ENCODE data around the gene PNLIP. TPM values are rescaled to one million over a fixed set of nuclear protein-coding genes. Genes with fewer than 3 reads are reported as not detected.

The PNLIP gene
- total RNA-seq, 2 experiments from 2014 or later: not detected

DNA sequence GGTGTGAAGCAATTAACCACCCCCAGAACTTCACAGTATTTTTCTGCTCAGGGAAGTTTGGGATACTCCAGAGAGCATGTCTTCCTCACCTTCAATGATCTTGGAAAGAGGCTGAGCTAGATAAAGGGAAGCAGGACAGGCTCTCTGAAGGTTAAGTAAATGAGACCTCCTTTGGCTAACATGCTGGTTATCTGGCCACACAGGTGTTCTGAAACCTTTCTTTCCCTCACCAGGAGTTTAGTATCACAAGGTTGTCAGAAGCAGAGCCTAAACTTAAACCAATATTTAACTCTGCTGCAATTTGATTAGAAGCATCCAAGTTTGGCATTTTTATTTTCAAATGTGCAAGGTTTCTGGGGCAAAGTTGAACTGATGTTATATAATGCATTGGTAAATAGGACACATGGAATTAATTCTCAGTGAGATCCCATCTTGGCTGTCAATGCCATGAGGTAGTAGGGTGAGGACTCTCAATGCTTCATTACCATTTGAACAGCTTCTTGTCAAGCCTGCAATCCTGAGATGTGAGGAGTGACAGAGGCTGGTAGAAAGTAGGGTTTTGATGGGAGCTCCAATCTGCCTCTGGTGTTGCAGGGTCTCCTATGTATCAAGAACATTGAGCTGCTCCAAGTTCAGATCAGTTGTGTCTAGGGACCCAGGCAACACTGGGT, 3.6 kb upstream of the PNLIP start:
- CTCF ChIA-PET (ENCODE audit: unreplicated experiment): no interaction called here
- intact Hi-C loops (cut with micrococcal nuclease; ENCODE audit: unreplicated experiment): no loop called here

DNA sequence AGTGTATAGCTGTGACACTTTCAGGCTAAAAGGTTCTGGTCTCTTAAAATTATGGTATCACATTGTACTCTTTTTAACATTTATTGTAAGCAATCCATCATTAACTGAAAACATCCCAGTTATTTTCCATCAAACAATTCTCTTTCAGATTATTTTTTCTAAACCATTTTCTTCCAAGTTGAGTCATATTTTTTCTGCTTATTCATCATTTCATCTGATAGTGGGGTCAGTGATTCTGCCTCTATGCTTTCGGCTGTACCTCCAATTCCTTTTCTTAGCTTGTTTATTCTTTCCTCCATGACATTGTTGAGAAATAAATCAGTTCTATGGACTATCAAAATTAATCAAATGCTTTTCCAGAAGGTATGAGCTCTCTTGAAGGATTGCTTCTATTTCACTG, 609 bp upstream of the PNLIP start:
- POLR2A ChIA-PET: no interaction called here
- Histone ChIP-seq H3K79me2 (ENCODE audit: insufficient read depth, low read depth, low read length) (no peaks in the 10 kb centered on the region), H3K9me3 (ENCODE audit: low read length) (no peaks in the 10 kb centered on the region), H3K9me2 (ENCODE audit: insufficient read depth, low read length) (no peaks in the 10 kb centered on the region), H3K4me3 (ENCODE audit: low read depth, low read length, poor library complexity, severe bottlenecking) (no peak overlapping the region), H2AFZ (ENCODE audit: low read length) (no peak overlapping the region), H3K36me3 (ENCODE audit: insufficient read depth, low read length) (no peaks in the 10 kb centered on the region), H3K27ac (ENCODE audit: low read depth, low read length, poor library complexity, severe bottlenecking) (no peak overlapping the region), H3K4me2 (ENCODE audit: low read length) (no peak overlapping the region), H4K20me1 (ENCODE audit: insufficient read depth, low read length) (no peaks in the 10 kb centered on the region), H3K4me1 (ENCODE audit: insufficient read depth, low read length, poor library complexity, severe bottlenecking) (no peaks in the 10 kb centered on the region)
- TF ChIP-seq, protein P1, sequence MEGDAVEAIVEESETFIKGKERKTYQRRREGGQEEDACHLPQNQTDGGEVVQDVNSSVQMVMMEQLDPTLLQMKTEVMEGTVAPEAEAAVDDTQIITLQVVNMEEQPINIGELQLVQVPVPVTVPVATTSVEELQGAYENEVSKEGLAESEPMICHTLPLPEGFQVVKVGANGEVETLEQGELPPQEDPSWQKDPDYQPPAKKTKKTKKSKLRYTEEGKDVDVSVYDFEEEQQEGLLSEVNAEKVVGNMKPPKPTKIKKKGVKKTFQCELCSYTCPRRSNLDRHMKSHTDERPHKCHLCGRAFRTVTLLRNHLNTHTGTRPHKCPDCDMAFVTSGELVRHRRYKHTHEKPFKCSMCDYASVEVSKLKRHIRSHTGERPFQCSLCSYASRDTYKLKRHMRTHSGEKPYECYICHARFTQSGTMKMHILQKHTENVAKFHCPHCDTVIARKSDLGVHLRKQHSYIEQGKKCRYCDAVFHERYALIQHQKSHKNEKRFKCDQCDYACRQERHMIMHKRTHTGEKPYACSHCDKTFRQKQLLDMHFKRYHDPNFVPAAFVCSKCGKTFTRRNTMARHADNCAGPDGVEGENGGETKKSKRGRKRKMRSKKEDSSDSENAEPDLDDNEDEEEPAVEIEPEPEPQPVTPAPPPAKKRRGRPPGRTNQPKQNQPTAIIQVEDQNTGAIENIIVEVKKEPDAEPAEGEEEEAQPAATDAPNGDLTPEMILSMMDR (conservative IDR thresholded peaks at IDR 0.05; ENCODE audit: low read length): no peak
- TF ChIP-seq EZH2phosphoT487 (IDR thresholded peaks at IDR 0.05; ENCODE audit: borderline replicate concordance, low read depth, low read length): no peak
- CTCF ChIA-PET (ENCODE audit: unreplicated experiment): no interaction called here
- DNase-seq (ENCODE audit: low spot score): no peak
- intact Hi-C loops (cut with micrococcal nuclease; ENCODE audit: unreplicated experiment): no loop called here
- no TSS peak for BruUV-seq (replicated peaks)

More for the DNA sequence above, 3.6 kb upstream of the PNLIP start:
- Histone ChIP-seq H3K79me2 (ENCODE audit: insufficient read depth, low read depth, low read length) (no peaks in the 10 kb centered on the region), H3K9me3 (ENCODE audit: low read length) (no peaks in the 10 kb centered on the region), H3K9me2 (ENCODE audit: insufficient read depth, low read length) (no peaks in the 10 kb centered on the region), H2AFZ (ENCODE audit: low read length) (no peak overlapping the region), H3K4me2 (ENCODE audit: low read length) (no peak overlapping the region), H3K36me3 (ENCODE audit: insufficient read depth, low read length) (no peaks in the 10 kb centered on the region), H4K20me1 (ENCODE audit: insufficient read depth, low read length) (no peaks in the 10 kb centered on the region), H3K27ac (ENCODE audit: low read depth, low read length, poor library complexity, severe bottlenecking) (no peak overlapping the region), H3K4me1 (ENCODE audit: insufficient read depth, low read length, poor library complexity, severe bottlenecking) (no peaks in the 10 kb centered on the region), H3K4me3 (ENCODE audit: low read depth, low read length, poor library complexity, severe bottlenecking) (no peak overlapping the region)
- DNase-seq (ENCODE audit: low spot score): no peak
- BruUV-seq (replicated peaks): no TSS peak
- POLR2A ChIA-PET: no interaction called here
- no peak for TF ChIP-seq EZH2phosphoT487 (IDR thresholded peaks at IDR 0.05; ENCODE audit: borderline replicate concordance, low read depth, low read length)
- TF ChIP-seq, protein P1 (conservative IDR thresholded peaks at IDR 0.05; ENCODE audit: low read length): no peak

DNA sequence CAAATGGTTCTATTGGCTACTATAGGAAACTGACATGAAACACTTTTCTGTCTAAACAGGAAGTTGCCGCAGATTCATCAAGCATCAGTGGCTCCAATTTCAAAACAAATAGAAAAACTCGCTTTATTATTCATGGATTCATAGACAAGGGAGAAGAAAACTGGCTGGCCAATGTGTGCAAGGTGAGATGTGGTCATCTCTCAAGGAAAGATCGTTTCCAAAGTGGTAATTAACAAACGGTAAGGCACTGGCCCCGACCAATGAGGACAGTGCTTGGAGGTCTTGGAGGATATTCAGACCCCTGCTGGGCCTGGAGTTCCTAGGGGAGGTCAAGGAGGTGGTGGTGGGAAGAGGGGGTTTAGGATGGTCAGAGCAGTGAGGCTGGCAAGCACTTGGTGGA, 2.6 kb downstream of the PNLIP start:
- CTCF ChIA-PET (ENCODE audit: unreplicated experiment): no interaction called here
- no peak for DNase-seq (ENCODE audit: low spot score)

More for the DNA sequence above, 2.6 kb downstream of the PNLIP start:
- Histone ChIP-seq H3K36me3 (ENCODE audit: insufficient read depth, low read length) (no peaks in the 10 kb centered on the region), H3K27ac (ENCODE audit: low read depth, low read length, poor library complexity, severe bottlenecking) (no peak overlapping the region), H3K4me3 (ENCODE audit: low read depth, low read length, poor library complexity, severe bottlenecking) (no peak overlapping the region), H3K9me2 (ENCODE audit: insufficient read depth, low read length) (no peaks in the 10 kb centered on the region), H3K4me1 (ENCODE audit: insufficient read depth, low read length, poor library complexity, severe bottlenecking) (no peaks in the 10 kb centered on the region), H3K9me3 (ENCODE audit: low read length) (no peaks in the 10 kb centered on the region), H3K79me2 (ENCODE audit: insufficient read depth, low read depth, low read length) (no peaks in the 10 kb centered on the region), H2AFZ (ENCODE audit: low read length) (no peak overlapping the region), H3K4me2 (ENCODE audit: low read length) (no peak overlapping the region), H4K20me1 (ENCODE audit: insufficient read depth, low read length) (no peaks in the 10 kb centered on the region)
- POLR2A ChIA-PET: no interaction called here
- TF ChIP-seq EZH2phosphoT487 (IDR thresholded peaks at IDR 0.05; ENCODE audit: borderline replicate concordance, low read depth, low read length): no peak
- TF ChIP-seq, protein P1 (conservative IDR thresholded peaks at IDR 0.05; ENCODE audit: low read length): no peak
- intact Hi-C loops (cut with micrococcal nuclease; ENCODE audit: unreplicated experiment): no loop called here
- no TSS peak for BruUV-seq (replicated peaks)
